WI38 (cell line): ENCODE measurements around the gene NOL3.
A peak's percentile ranks its signal among the peaks of the same experiment; 100 is the strongest.

Source experiments
- H3K4me3 ChIP-seq: 2 replicates; pipeline ENCODE4 v1.5.1; 2011; ENCODE audit warnings: low read depth, mild to moderate bottlenecking, control low read depth, low read length
- CTCF ChIP-seq: IDR thresholded peaks from 2 replicates; pipeline ENCODE4 v1.5.1; 2012; ENCODE audit warnings: low read depth, mild to moderate bottlenecking, control low read depth, low read length

Gene NOL3

GRCh38 chr16:67149276-67150046 lies 20.9 kb upstream of the NOL3 start:
- H3K4me3 ChIP-seq = no peak overlapping the region
- no peak for TF ChIP-seq CTCF

- TF ChIP-seq CTCF = no peak
- peak overlapping the region; percentile 72 for H3K4me3 ChIP-seq
These were observed 20.1 kb upstream of the NOL3 start for GRCh38 chr16:67150047-67150832.

GRCh38 chr16:67150833-67151396 lies 19.4 kb upstream of the NOL3 start, which contains the start of gene B3GNT9:
B3GNT9 (minus strand) TSS chr16:67150998; CDS start chr16:67150485, 513 bp downstream.
- TF ChIP-seq CTCF = no peak
- H3K4me3 ChIP-seq = peak within 1 kb of the TSS; percentile 72

- no peak for TF ChIP-seq CTCF
- no peak overlapping the region for H3K4me3 ChIP-seq
These were observed 18.8 kb upstream of the NOL3 start for GRCh38 chr16:67151431-67152097.

- no peak overlapping the region for H3K4me3 ChIP-seq
- TF ChIP-seq CTCF = no peak
These were observed 15.6 kb upstream of the NOL3 start for GRCh38 chr16:67154578-67155294.

- H3K4me3 ChIP-seq = no peak overlapping the region
- TF ChIP-seq CTCF = peak; percentile 77
These were observed 14.8 kb upstream of the NOL3 start for GRCh38 chr16:67155295-67156142.
